SK-N-SH treated with all-trans-retinoic acid at 6 μM for 48 hours (cell line): ENCODE data around the gene FKBP11.

ENCODE experiments used
- ATAC-seq: fragments of 200-7000 bp; cut with Tn5 transposase; 3 replicates; pipeline ENCODE4 v1.9.1; 2020; ENCODE audit warnings: mild to moderate bottlenecking, moderate library complexity
- ARNTL ChIP-seq: fragments of 450-650 bp; formaldehyde crosslinking; IDR thresholded peaks from 2 replicates; pipeline ENCODE4 v1.5.0; 2020; ENCODE audit warnings: low read depth, mild to moderate bottlenecking, moderate library complexity, borderline replicate concordance
- BACH2 ChIP-seq: fragments of 250-450 bp; sonication (Bioruptor Pico); IDR thresholded peaks from 2 replicates; pipeline ENCODE4 v1.9.0; 2021; ENCODE audit warnings: mild to moderate bottlenecking, borderline replicate concordance
- CSDC2 ChIP-seq: fragments of 250-450 bp; sonication (Bioruptor Pico); IDR thresholded peaks from 2 replicates; pipeline ENCODE4 v1.5.0; 2020; ENCODE audit warnings: mild to moderate bottlenecking, moderate library complexity
- CSRNP3 ChIP-seq: fragments of 250-450 bp; sonication (Bioruptor Pico); IDR thresholded peaks from 2 replicates; pipeline ENCODE4 v1.5.1; 2021; ENCODE audit warnings: mild to moderate bottlenecking, moderate library complexity
- ESRRG ChIP-seq: fragments of 250-450 bp; sonication (Bioruptor Pico); IDR thresholded peaks from 2 replicates; pipeline ENCODE4 v1.6.1; 2021; ENCODE audit warnings: mild to moderate bottlenecking
- ISL1 ChIP-seq: fragments of 250-450 bp; sonication (Bioruptor Pico); IDR thresholded peaks from 2 replicates; pipeline ENCODE4 v2.1.2; 2022; ENCODE audit warnings: mild to moderate bottlenecking, moderate library complexity
- OSR1 ChIP-seq: fragments of 250-450 bp; sonication (Bioruptor Pico); IDR thresholded peaks from 2 replicates; pipeline ENCODE4 v1.8.0; 2022; ENCODE audit warnings: moderate library complexity, mild to moderate bottlenecking, inconsistent platforms
- PATZ1 ChIP-seq: fragments of 250-450 bp; sonication (Bioruptor Pico); IDR thresholded peaks from 2 replicates; pipeline ENCODE4 v1.8.0; 2020; ENCODE audit warnings: mild to moderate bottlenecking, moderate library complexity, borderline replicate concordance
- POU6F1 ChIP-seq: fragments of 250-450 bp; sonication (Bioruptor Pico); IDR thresholded peaks from 2 replicates; pipeline ENCODE4 v1.8.0; 2021; ENCODE audit warnings: low read depth, mild to moderate bottlenecking, moderate library complexity, borderline replicate concordance
- PPARA ChIP-seq: fragments of 250-450 bp; sonication (Bioruptor Pico); IDR thresholded peaks from 2 replicates; pipeline ENCODE4 v1.5.0; 2020; ENCODE audit warnings: mild to moderate bottlenecking, borderline replicate concordance
- RARB ChIP-seq: fragments of 250-450 bp; sonication (Bioruptor Pico); IDR thresholded peaks from 2 replicates; pipeline ENCODE4 v1.8.0; 2021; ENCODE audit warnings: mild to moderate bottlenecking, moderate library complexity
- SNAI2 ChIP-seq: fragments of 250-450 bp; sonication (Bioruptor Pico); IDR thresholded peaks from 2 replicates; pipeline ENCODE4 v1.5.0; 2020; ENCODE audit warnings: mild to moderate bottlenecking, moderate library complexity
- TCF4 ChIP-seq: fragments of 250-450 bp; sonication (Bioruptor Pico); IDR thresholded peaks from 2 replicates; pipeline ENCODE4 v1.8.0; 2021; ENCODE audit warnings: mild to moderate bottlenecking, moderate library complexity, borderline replicate concordance
- TOX ChIP-seq: fragments of 250-450 bp; sonication (Bioruptor Pico); IDR thresholded peaks from 2 replicates; pipeline ENCODE4 v1.8.0; 2021; ENCODE audit warnings: mild to moderate bottlenecking, moderate library complexity, borderline replicate concordance
- ZC3H10 ChIP-seq: fragments of 250-450 bp; sonication (Bioruptor Pico); IDR thresholded peaks from 2 replicates; pipeline ENCODE4 v1.5.1; 2021; ENCODE audit warnings: mild to moderate bottlenecking, moderate library complexity
- ZFP3 ChIP-seq: fragments of 250-450 bp; sonication (Bioruptor Pico); IDR thresholded peaks from 2 replicates; pipeline ENCODE4 v1.5.0; 2020; ENCODE audit warnings: mild to moderate bottlenecking, moderate library complexity
- ZFP30 ChIP-seq: fragments of 450-650 bp; formaldehyde crosslinking; IDR thresholded peaks from 2 replicates; pipeline ENCODE4 v1.5.0; 2022; ENCODE audit warnings: mild to moderate bottlenecking, moderate library complexity
- ZNF565 ChIP-seq: fragments of 450-650 bp; formaldehyde crosslinking; conservative IDR thresholded peaks from 2 replicates; pipeline ENCODE4 v1.5.0; 2020; ENCODE audit warnings: low read depth, mild to moderate bottlenecking, moderate library complexity
- ZNF70 ChIP-seq: fragments of 450-650 bp; formaldehyde crosslinking; IDR thresholded peaks from 2 replicates; pipeline ENCODE4 v1.5.0; 2020; ENCODE audit warnings: mild to moderate bottlenecking, moderate library complexity
- ZNF8 ChIP-seq: fragments of 450-650 bp; formaldehyde crosslinking; IDR thresholded peaks from 2 replicates; pipeline ENCODE4 v1.5.0; 2020; ENCODE audit warnings: mild to moderate bottlenecking, moderate library complexity
- TF ChIP-seq, protein P1 (sequence below): fragments of 250-450 bp; sonication (Bioruptor Pico); IDR thresholded peaks from 2 replicates; pipeline ENCODE4 v1.5.1; 2020; ENCODE audit warnings: low read depth, mild to moderate bottlenecking, moderate library complexity
- TF ChIP-seq, protein P2 (sequence below): fragments of 250-450 bp; sonication (Bioruptor Pico); IDR thresholded peaks from 2 replicates; pipeline ENCODE4 v1.5.0; 2020; ENCODE audit warnings: mild to moderate bottlenecking, moderate library complexity

Gene FKBP11

GRCh38 chr12:48961331-48961730 lies 36.0 kb upstream of the FKBP11 start:
- TF ChIP-seq ISL1 (CRISPR knock-in tag) (no peak), RARB (CRISPR knock-in tag) (no peak), ZFP3 (no peak), PATZ1 (no peak), ZFP30 (CRISPR knock-in tag) (no peak), BACH2 (CRISPR knock-in tag) (no peak), ZNF70 (CRISPR knock-in tag) (no peak), TCF4 (no peak), ZNF565 (no peak), OSR1 (no peak), CSRNP3 (no peak)
- TF ChIP-seq, protein P1, sequence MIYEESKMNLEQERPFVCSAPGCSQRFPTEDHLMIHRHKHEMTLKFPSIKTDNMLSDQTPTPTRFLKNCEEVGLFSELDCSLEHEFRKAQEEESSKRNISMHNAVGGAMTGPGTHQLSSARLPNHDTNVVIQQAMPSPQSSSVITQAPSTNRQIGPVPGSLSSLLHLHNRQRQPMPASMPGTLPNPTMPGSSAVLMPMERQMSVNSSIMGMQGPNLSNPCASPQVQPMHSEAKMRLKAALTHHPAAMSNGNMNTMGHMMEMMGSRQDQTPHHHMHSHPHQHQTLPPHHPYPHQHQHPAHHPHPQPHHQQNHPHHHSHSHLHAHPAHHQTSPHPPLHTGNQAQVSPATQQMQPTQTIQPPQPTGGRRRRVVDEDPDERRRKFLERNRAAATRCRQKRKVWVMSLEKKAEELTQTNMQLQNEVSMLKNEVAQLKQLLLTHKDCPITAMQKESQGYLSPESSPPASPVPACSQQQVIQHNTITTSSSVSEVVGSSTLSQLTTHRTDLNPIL (CRISPR knock-in tag) = no peak

DNA sequence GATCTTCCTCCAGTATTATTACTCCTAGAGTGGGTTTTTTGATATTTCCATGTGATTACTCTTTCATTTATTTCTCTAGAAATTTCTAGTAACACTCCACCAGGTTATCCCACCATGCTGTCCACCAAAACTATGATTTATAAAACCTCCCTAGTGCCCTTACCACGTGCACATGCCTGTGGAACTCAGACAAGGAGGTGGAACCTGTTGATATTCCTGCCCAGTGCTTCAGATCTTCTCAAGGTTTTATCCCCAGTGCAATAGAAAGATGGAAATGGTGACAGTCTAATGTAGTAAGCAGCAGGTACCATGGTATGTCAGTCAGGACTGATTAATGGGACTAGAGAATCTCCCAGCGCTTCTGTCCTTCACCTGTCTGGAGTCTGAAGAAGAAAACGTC lies 35.5 kb upstream of the FKBP11 start:
- TF ChIP-seq ZFP3 (no peak), POU6F1 (CRISPR knock-in tag) (no peak), OSR1 (no peak), ESRRG (CRISPR knock-in tag) (no peak), CSDC2 (no peak), ZNF565 (no peak), SNAI2 (CRISPR knock-in tag) (no peak), ZNF70 (CRISPR knock-in tag) (no peak), ZNF8 (no peak), TOX (CRISPR knock-in tag) (no peak), ISL1 (CRISPR knock-in tag) (no peak), PATZ1 (no peak), ARNTL (no peak), CSRNP3 (no peak), ZC3H10 (CRISPR knock-in tag) (no peak), TCF4 (no peak), PPARA (no peak), ZFP30 (CRISPR knock-in tag) (no peak)
- TF ChIP-seq, protein P1 (CRISPR knock-in tag) = no peak
- no peak for ATAC-seq

More at GRCh38 chr12:48961331-48961730, 36.0 kb upstream of the FKBP11 start:
- ATAC-seq = no peak

DNA sequence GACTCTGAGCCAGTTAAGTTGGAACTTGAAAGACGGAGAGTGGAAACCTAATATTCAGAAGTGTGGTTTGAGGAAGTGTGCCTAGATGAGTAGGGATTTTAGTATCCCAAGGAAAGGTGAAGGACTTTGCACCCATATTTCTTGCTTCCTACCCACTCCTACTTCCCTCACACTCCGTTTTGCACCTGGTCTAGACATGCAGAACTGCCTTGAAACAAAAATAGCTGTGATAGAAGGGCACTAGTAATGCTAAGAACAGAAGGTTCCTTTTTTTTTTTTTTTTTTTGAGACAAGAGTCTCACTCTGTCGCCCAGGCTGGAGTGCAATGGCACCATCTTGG lies 32.7 kb upstream of the FKBP11 start:
- no peak for ATAC-seq
- TF ChIP-seq ZNF70 (CRISPR knock-in tag) (no peak), PATZ1 (no peak), ZFP30 (CRISPR knock-in tag) (no peak)
- TF ChIP-seq, protein P2, sequence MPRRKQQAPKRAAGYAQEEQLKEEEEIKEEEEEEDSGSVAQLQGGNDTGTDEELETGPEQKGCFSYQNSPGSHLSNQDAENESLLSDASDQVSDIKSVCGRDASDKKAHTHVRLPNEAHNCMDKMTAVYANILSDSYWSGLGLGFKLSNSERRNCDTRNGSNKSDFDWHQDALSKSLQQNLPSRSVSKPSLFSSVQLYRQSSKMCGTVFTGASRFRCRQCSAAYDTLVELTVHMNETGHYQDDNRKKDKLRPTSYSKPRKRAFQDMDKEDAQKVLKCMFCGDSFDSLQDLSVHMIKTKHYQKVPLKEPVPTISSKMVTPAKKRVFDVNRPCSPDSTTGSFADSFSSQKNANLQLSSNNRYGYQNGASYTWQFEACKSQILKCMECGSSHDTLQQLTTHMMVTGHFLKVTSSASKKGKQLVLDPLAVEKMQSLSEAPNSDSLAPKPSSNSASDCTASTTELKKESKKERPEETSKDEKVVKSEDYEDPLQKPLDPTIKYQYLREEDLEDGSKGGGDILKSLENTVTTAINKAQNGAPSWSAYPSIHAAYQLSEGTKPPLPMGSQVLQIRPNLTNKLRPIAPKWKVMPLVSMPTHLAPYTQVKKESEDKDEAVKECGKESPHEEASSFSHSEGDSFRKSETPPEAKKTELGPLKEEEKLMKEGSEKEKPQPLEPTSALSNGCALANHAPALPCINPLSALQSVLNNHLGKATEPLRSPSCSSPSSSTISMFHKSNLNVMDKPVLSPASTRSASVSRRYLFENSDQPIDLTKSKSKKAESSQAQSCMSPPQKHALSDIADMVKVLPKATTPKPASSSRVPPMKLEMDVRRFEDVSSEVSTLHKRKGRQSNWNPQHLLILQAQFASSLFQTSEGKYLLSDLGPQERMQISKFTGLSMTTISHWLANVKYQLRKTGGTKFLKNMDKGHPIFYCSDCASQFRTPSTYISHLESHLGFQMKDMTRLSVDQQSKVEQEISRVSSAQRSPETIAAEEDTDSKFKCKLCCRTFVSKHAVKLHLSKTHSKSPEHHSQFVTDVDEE (CRISPR knock-in tag) = no peak
